ENCODE data around the gene FAM184B. TPM values are rescaled to one million over a fixed set of nuclear protein-coding genes. Genes with fewer than 3 reads are reported as not detected.

The FAM184B gene
- total RNA-seq, 1 experiment from 2014 or later: not detected

DNA sequence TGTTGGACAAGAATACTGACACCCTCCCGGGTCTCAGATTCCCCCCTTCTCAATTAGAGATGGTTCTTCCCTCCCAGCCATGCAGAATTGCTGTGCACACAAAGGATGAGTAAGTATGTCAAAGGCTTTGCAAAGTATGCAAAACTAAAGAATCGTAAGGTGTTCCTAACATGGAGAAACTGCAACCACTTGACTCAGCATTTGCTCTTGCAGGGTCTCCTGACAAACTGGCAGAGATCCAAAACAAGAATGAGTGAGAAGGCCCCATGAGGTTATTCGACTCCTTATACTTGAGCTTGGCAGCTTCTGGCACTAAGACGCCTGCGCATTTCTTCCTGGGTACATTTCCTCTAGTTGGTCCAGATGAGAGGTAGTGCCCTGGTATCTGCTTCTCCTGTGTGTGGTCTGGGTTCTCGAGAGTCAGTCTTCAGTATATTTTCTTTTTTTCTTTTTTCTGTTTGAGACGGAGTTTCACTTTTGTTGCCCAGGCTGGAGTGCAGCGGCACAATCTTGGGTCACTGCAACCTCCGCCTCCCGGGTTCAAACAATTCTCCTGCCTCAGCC, 8.2 kb downstream of the FAM184B start:
- no peak for DNase-seq (ENCODE audit: low spot score)

GRCh38 chr4:17771284-17771908, 10.0 kb downstream of the FAM184B start:
- DNase-seq (ENCODE audit: low spot score): no peak

DNA sequence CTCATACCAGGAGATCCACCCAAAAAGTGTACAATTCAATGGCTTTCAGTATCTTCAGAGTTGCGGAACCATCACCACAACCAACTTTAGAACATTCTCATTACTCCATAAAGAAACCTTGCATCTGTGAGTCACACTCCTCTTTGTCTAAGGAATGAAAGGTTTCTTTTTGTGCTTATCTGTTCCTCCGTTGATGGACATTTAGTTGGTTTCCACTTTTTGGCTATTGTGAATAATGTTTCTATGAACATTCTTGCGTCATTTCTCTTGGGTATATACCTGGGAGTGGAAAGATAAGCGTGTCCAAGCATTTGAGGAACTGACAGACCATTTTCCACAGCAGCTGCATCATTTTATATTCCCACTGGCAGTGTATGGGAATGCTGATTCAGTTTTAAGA, 10.6 kb downstream of the FAM184B start:
- no peak for DNase-seq (ENCODE audit: low spot score)

GRCh38 chr4:17769406-17770174, 11.8 kb downstream of the FAM184B start:
- DNase-seq (ENCODE audit: low spot score): no peak

DNA sequence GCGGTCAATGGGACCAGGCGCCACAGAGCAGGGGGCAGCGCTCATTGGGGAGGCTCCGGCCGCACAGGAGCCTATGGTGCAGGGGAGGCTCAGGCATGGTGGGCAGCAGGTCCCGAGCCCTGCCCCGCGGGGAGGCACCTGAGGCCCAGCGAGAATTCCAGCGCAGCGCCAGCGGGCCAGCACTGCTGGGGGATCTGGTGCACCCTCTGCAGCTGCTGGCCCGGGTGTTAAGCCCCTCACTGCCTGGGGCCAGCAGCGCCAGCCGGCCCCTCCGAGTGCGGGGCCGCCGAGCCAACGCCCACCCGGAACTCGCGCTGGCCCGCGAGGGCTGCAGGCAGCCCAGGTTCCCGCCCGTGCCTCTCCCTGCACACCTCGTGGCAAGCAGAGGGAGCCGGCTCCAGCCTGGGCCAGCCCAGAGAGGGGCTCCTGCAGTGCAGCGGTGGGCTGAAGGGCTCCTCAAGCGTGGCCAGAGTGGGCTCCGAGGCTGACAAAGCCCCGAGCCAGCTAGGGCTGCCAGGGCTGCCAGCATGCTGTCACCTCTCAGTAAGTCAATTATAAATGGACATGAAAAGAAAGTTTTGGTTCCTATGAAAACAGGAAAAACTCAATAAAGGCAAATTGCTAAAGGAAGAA, 14.5 kb downstream of the FAM184B start:
- DNase-seq (ENCODE audit: low spot score): no peak

DNA sequence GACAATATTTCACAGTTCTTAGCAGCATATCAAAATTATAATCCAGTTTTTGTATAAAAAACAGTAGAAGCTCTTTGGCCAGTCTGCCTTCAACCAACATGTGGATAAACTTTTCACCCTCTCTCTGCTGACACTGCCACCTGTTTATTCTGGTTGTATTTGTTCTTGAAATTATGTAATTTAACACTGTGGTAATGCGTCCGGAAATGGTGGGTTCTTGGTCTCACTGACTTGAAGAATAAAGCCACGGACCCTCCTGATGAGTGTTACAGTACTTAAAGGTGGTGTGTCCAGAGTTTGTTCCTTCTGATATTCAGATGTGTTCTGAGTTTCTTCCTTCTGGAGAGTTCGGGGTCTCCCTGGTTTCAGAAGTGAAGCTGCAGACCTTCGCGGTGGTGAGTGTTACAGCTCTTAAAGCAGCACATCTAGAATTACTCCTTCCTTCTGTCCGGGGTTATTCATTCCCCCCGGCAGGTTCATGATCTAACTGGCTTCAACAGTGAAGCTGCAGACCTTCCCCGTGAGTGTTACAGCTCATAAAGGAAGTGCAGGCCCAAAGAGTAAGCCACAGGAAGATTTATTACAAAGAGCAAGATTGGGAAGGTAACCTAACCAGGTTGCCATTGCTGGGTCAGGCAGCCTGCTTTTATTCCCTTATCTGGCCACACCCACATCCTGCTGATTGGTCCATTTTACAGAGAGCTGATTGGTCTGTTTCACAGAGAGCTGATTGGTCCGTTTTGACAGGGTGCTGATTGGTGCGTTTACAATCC, 15.7 kb downstream of the FAM184B start:
- no peak for DNase-seq (ENCODE audit: low spot score)

- DNase-seq (ENCODE audit: low spot score): no peak
Observed at GRCh38 chr4:17763931-17764330, 17.5 kb downstream of the FAM184B start.

GRCh38 chr4:17763416-17763815, 18.0 kb downstream of the FAM184B start:
- DNase-seq (ENCODE audit: low spot score): no peak

DNA sequence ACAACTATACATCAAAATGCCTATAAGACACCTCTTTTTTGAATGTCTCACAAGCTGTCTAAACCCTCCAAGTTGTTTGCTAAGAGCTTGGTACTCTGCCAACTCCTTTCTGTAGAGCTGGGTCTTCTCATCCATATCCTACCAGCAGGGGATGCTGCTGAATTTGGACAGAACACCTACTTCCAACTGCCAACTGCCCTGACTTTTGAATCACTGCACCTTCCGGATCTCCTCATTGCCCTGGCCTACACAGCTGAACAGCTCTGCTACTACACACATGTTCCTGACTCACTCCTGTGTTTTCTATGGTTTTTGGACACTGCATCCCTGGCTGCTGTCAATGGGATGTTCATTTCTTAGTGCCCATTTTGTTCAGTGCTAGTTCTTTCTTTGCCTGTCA, 18.7 kb downstream of the FAM184B start:
- DNase-seq (ENCODE audit: low spot score): no peak

DNA sequence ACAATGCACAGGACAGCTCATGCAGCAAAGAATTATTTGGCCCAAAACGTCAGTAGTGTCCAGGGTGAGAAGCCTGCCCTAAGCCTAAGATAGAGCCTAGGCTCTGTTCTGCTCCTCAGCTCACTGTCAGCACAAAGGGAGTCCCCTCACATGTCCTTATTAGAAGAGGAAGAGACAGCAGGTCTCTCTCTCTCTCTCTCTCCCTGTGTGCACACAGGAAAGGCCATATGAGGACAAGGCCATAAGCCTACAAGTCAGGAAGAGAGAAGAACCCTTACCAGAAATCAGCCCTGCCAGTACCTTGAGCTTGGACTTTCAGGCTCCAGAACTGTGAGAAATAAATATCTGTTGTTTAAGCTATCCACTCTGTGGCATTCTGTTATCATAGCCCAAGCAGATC, 20.4 kb downstream of the FAM184B start:
- DNase-seq (ENCODE audit: low spot score): no peak

GRCh38 chr4:17760626-17761025, 20.8 kb downstream of the FAM184B start:
- no peak for DNase-seq (ENCODE audit: low spot score)

- no peak for DNase-seq (ENCODE audit: low spot score)
Observed at GRCh38 chr4:17758485-17758884, 22.9 kb downstream of the FAM184B start.

DNA sequence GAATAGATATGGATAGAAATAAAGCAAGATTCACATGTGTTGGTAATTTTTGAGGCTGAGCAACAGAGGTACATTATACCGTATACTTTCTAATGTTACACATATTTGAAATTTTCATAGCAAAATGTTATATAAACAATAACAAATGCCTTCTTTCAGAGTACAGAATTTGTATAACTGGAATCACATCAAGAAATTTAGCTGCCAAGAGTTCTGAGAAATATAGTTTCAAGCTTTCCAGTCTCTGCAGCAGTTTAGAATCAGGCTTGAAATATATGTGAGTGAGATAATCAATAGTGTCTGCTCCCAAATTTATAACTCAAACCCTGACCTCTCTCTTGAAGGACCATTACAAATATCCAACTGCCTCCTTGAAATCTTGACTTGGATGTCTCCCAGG, 23.8 kb downstream of the FAM184B start:
- no peak for DNase-seq (ENCODE audit: low spot score)

DNA sequence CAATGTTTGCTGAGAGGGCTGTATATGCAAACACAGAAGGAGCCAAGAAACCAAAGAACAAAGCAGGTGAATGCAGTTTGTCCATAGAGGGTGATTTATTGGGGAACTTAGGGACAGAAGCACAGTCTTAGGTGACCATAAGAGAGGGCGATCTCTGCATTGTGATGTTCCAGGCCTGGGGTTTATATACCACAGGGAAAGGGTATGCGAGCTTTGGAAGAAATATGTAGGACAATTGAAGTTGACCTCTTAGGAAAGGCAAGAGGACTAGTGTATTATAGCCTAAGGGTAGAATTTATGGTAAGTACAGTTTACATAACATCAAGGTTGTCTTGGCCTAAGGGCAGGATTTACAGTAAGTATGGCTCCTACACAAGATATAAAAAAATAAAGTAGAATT, 27.8 kb downstream of the FAM184B start:
- no peak for DNase-seq (ENCODE audit: low spot score)

GRCh38 chr4:17740702-17741101, 40.7 kb downstream of the FAM184B start:
- DNase-seq (ENCODE audit: low spot score): no peak

- DNase-seq (ENCODE audit: low spot score): no peak
Observed at GRCh38 chr4:17736484-17736883, 44.9 kb downstream of the FAM184B start.

DNA sequence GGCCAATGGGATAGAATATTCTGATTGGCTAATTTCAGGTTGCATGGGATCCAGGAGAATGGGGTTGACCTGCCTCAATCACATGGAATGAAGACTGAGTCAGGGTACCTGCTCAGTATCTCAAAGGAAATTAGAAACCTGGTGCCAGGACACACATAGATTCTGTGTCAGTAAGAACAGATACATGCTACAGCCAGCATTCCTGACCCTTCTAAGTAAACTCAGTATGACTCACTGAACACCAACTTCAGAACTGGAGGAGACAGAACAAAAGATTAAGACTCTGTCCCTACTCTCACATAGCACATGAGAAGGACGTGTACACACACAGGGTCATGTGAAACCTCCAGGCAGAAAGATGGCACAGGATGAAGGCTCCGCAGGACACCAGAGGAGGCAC, 54.5 kb downstream of the FAM184B start:
- DNase-seq (ENCODE audit: low spot score): no peak

GRCh38 chr4:17723648-17724047, 57.8 kb downstream of the FAM184B start:
- DNase-seq (ENCODE audit: low spot score): no peak

DNA sequence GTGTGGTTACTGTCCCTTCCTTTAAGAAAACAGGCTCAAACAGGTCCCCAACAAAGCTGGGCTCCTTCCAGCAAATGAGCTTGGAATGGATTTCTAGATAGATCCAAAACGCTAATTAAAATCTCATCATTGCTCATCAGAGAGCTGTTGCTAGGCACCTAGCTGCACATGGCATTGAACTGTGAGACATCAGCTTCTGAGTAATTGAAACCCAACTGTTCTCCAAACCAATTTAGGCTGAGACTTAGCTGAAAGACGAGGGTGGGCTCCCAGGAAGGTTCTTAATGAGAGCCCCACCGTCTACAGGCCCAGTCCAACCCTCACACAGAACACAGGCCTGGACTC, 59.1 kb downstream of the FAM184B start:
- DNase-seq (ENCODE audit: low spot score): no peak

- DNase-seq (ENCODE audit: low spot score): peak; percentile 23
Observed at GRCh38 chr4:17721496-17722355, 59.7 kb downstream of the FAM184B start.

GRCh38 chr4:17719106-17719505, 62.3 kb downstream of the FAM184B start:
- no peak for DNase-seq (ENCODE audit: low spot score)

All from A172 (cell line).